ENCODE measurements around the gene RAB12. TPM values are rescaled to one million over a fixed set of nuclear protein-coding genes. Genes with fewer than 3 reads are reported as not detected.
"Not testable (repeated sequence)": the region's sequence is repeated elsewhere in the genome, so short reads cannot be mapped to it uniquely, and the experiment has no call there.

The RAB12 gene
- total RNA-seq, 1 donor from 2014 or later = 61.0 TPM

DNA sequence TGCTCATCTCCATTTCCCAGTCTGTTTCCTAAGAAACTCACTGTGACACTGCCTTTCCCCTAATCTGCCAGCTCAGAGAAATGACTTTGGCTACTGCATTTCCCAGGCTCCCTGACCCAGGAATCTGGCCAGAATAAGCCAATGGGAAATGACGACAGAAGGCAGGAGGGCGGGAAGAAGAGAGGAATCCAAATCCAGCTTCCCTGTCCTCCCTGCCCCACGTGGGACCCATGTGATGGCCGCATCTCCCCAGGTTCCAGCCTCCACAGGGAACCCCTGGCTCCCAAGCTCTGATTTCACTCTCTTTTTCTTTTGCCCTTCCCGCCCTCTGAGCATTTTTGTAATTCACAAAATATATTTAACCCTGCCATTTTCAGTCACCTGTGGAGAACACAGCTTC lies 37.8 kb upstream of the RAB12 start:
- DNase-seq (ENCODE audit: low read depth) = no peak
- no peaks in the 10 kb centered on the region for H3K27me3 ChIP-seq (ENCODE audit: control insufficient read depth, insufficient read depth, low read length)
- no peaks in the 10 kb centered on the region for H3K36me3 ChIP-seq (ENCODE audit: control insufficient read depth, insufficient read depth, low read length)
- H3K4me3 ChIP-seq (ENCODE audit: low read depth, low read length) = no peak overlapping the region
- TF ChIP-seq, protein P1, sequence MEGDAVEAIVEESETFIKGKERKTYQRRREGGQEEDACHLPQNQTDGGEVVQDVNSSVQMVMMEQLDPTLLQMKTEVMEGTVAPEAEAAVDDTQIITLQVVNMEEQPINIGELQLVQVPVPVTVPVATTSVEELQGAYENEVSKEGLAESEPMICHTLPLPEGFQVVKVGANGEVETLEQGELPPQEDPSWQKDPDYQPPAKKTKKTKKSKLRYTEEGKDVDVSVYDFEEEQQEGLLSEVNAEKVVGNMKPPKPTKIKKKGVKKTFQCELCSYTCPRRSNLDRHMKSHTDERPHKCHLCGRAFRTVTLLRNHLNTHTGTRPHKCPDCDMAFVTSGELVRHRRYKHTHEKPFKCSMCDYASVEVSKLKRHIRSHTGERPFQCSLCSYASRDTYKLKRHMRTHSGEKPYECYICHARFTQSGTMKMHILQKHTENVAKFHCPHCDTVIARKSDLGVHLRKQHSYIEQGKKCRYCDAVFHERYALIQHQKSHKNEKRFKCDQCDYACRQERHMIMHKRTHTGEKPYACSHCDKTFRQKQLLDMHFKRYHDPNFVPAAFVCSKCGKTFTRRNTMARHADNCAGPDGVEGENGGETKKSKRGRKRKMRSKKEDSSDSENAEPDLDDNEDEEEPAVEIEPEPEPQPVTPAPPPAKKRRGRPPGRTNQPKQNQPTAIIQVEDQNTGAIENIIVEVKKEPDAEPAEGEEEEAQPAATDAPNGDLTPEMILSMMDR (IDR thresholded peaks at IDR 0.05; ENCODE audit: insufficient read depth, low read length, poor library complexity, severe bottlenecking) = no peak

DNA sequence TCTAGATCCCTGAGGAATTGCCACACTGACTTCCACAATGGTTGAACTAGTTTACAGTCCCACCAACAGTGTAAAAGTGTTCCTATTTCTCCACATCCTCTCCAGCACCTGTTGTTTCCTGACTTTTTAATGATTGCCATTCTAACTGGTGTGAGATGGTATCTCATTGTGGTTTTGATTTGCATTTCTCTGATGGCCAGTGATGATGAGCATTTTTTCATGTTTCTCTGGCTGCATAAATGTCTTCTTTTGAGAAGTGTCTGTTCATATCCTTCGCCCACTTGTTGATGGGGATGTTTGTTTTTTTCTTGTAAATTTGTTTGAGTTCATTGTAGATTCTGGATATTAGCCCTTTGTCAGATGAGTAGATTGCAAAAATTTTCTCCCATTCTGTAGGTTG lies 35.5 kb upstream of the RAB12 start:
- H3K4me3 ChIP-seq (ENCODE audit: low read depth, low read length); DNase-seq (ENCODE audit: low read depth); H3K36me3 ChIP-seq (ENCODE audit: control insufficient read depth, insufficient read depth, low read length); H3K27me3 ChIP-seq (ENCODE audit: control insufficient read depth, insufficient read depth, low read length): not testable (repeated sequence)

- Histone ChIP-seq H3K4me3 (ENCODE audit: low read depth, low read length) (no peak overlapping the region), H3K36me3 (ENCODE audit: control insufficient read depth, insufficient read depth, low read length) (no peaks in the 10 kb centered on the region), H3K27me3 (ENCODE audit: control insufficient read depth, insufficient read depth, low read length) (peaks cover 11% of the 10 kb centered on the region)
- TF ChIP-seq, protein P1 (IDR thresholded peaks at IDR 0.05; ENCODE audit: insufficient read depth, low read length, poor library complexity, severe bottlenecking) = no peak
- no peak for DNase-seq (ENCODE audit: low read depth)
Measured at GRCh38 chr18:8584798-8585197, 24.4 kb upstream of the RAB12 start.

- no peaks in the 10 kb centered on the region for H3K36me3 ChIP-seq (ENCODE audit: control insufficient read depth, insufficient read depth, low read length)
- TF ChIP-seq, protein P1 (IDR thresholded peaks at IDR 0.05; ENCODE audit: insufficient read depth, low read length, poor library complexity, severe bottlenecking) = no peak
- H3K4me3 ChIP-seq (ENCODE audit: low read depth, low read length) = no peak overlapping the region
- no peak for DNase-seq (ENCODE audit: low read depth)
- H3K27me3 ChIP-seq (ENCODE audit: control insufficient read depth, insufficient read depth, low read length) = peaks cover 11% of the 10 kb centered on the region
Measured at GRCh38 chr18:8586941-8587340, 22.3 kb upstream of the RAB12 start.

DNA sequence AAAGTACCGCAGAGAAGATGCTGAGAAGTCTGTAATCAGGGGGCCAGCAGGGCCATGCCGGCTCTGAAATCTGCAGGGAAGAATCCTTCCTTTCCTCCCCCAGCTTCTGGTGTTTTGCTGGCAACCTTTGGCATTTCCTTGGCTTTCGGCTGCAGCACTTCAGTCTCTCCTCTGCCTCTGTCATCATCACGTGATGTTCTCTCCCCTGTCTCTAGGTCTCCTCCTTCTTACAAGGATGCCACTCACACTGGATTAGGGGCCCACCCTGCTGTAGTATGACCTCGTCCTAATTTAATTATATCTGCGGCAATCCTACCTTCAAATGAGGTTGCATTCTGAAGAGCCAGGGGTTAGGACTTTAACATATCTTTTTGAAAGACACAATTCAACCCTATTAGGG lies 13.8 kb upstream of the RAB12 start:
- Histone ChIP-seq H3K36me3 (ENCODE audit: control insufficient read depth, insufficient read depth, low read length) (no peaks in the 10 kb centered on the region), H3K27me3 (ENCODE audit: control insufficient read depth, insufficient read depth, low read length) (peaks cover 3% of the 10 kb centered on the region), H3K4me3 (ENCODE audit: low read depth, low read length) (no peak overlapping the region)
- DNase-seq (ENCODE audit: low read depth) = no peak
- TF ChIP-seq, protein P1 (IDR thresholded peaks at IDR 0.05; ENCODE audit: insufficient read depth, low read length, poor library complexity, severe bottlenecking) = no peak

GRCh38 chr18:8601277-8602032 lies 7.8 kb upstream of the RAB12 start:
- Histone ChIP-seq H3K27me3 (ENCODE audit: control insufficient read depth, insufficient read depth, low read length) (peaks cover 13% of the 10 kb centered on the region), H3K4me3 (ENCODE audit: low read depth, low read length) (no peak overlapping the region), H3K36me3 (ENCODE audit: control insufficient read depth, insufficient read depth, low read length) (no peaks in the 10 kb centered on the region)
- TF ChIP-seq, protein P1 (IDR thresholded peaks at IDR 0.05; ENCODE audit: insufficient read depth, low read length, poor library complexity, severe bottlenecking) = no peak
- DNase-seq (ENCODE audit: low read depth) = peak; percentile 71

Data from kidney epithelial cell (primary cell).